ENCODE data around the gene CMTM8.
A peak's percentile ranks its signal among the peaks of the same experiment; 100 is the strongest.

Gene CMTM8

GRCh38 chr3:32285891-32286290 lies 47.4 kb downstream of the CMTM8 start:
- ChIA-PET CTCF (interaction anchor here (3.6 kb wide), 1 partner anchor 11 kb away, joined by 28 read pairs; no protein-coding TSS in a partner anchor), POLR2A (no interaction called here)
- TF ChIP-seq CTCF (IDR thresholded peaks at IDR 0.05; ENCODE audit: control extremely low read depth, extremely low read depth, low read depth, missing control alignments), result no peak
- no peak for DNase-seq (ENCODE audit: extremely low spot score)

GRCh38 chr3:32288819-32289218 lies 50.3 kb downstream of the CMTM8 start:
- TF ChIP-seq CTCF (IDR thresholded peaks at IDR 0.05; ENCODE audit: control extremely low read depth, extremely low read depth, low read depth, missing control alignments), result no peak
- peak; percentile 21 for DNase-seq (ENCODE audit: extremely low spot score)
- CTCF ChIA-PET, result interaction anchor here (0.7 to 3.6 kb wide), 7 partner anchors 8 to 111 kb away, joined by 3 to 28 read pairs (median 4); no protein-coding TSS in a partner anchor
- POLR2A ChIA-PET, result no interaction called here

- ChIA-PET POLR2A (no interaction called here), CTCF (interaction anchor here (1.7 kb wide), 1 partner anchor 12 kb away, joined by 3 read pairs; no protein-coding TSS in a partner anchor)
- no peak for DNase-seq (ENCODE audit: extremely low spot score)
- no peak for TF ChIP-seq CTCF (IDR thresholded peaks at IDR 0.05; ENCODE audit: control extremely low read depth, extremely low read depth, low read depth, missing control alignments)
These were observed 52.1 kb downstream of the CMTM8 start for GRCh38 chr3:32290619-32291018.

- ChIA-PET POLR2A (no interaction called here), CTCF (no interaction called here)
- no peak for DNase-seq (ENCODE audit: extremely low spot score)
- TF ChIP-seq CTCF (IDR thresholded peaks at IDR 0.05; ENCODE audit: control extremely low read depth, extremely low read depth, low read depth, missing control alignments), result no peak
These were observed 53.8 kb downstream of the CMTM8 start for GRCh38 chr3:32292085-32292796.

GRCh38 chr3:32293903-32294302 lies 55.4 kb downstream of the CMTM8 start:
- DNase-seq (ENCODE audit: extremely low spot score), result no peak
- no peak for TF ChIP-seq CTCF (IDR thresholded peaks at IDR 0.05; ENCODE audit: control extremely low read depth, extremely low read depth, low read depth, missing control alignments)
- POLR2A ChIA-PET, result no interaction called here
- CTCF ChIA-PET, result interaction anchor here (0.9 to 3.9 kb wide), 2 partner anchors 14 to 40 kb away, joined by 3 to 10 read pairs; no protein-coding TSS in a partner anchor

GRCh38 chr3:32296251-32297204 lies 58.0 kb downstream of the CMTM8 start:
- peak; percentile 74 for DNase-seq (ENCODE audit: extremely low spot score)
- POLR2A ChIA-PET, result no interaction called here
- peak; percentile 87 for TF ChIP-seq CTCF (IDR thresholded peaks at IDR 0.05; ENCODE audit: control extremely low read depth, extremely low read depth, low read depth, missing control alignments)
- CTCF ChIA-PET, result interaction anchor here (0.6 to 4.6 kb wide), 25 partner anchors 8 to 637 kb away, joined by 3 to 28 read pairs (median 5); no protein-coding TSS in a partner anchor

Data from GM10248 (cell line).